Osteoblast (primary cell): Measurements from ENCODE around the gene B3GAT2. TPM values are rescaled to one million over a fixed set of nuclear protein-coding genes. Genes with fewer than 3 reads are reported as not detected.

Experiments
- DNase-seq: peaks from one replicate; pipeline ENCODE4 v3.0.0; 2011; ENCODE audit warnings: low spot score, mixed read lengths; ENCODE audit not compliant: insufficient read length; ENCODE audit errors: missing footprints
- H2AFZ ChIP-seq: 2 replicates; pipeline ENCODE4 v1.6.0; 2011; ENCODE audit warnings: mild to moderate bottlenecking, low read length
- H3K27ac ChIP-seq: 2 replicates; pipeline ENCODE4 v1.5.1; 2011; ENCODE audit warnings: mild to moderate bottlenecking, low read depth, low read length, moderate library complexity
- H3K27me3 ChIP-seq: 2 replicates; pipeline ENCODE4 v1.6.0; 2012; ENCODE audit warnings: mild to moderate bottlenecking, control low read depth, inconsistent platforms, low read length, moderate library complexity; ENCODE audit not compliant: insufficient read depth
- H3K36me3 ChIP-seq: 2 replicates; pipeline ENCODE4 v1.5.1; 2011; ENCODE audit warnings: mild to moderate bottlenecking, low read length, control low read depth, moderate library complexity; ENCODE audit not compliant: insufficient read depth
- H3K4me1 ChIP-seq: 2 replicates; pipeline ENCODE4 v1.5.1; 2011; ENCODE audit warnings: mild to moderate bottlenecking, low read length, control low read depth, moderate library complexity; ENCODE audit not compliant: insufficient read depth
- H3K4me2 ChIP-seq: 2 replicates; pipeline ENCODE4 v1.6.0; 2011; ENCODE audit warnings: mild to moderate bottlenecking, low read length; ENCODE audit not compliant: insufficient read depth
- H3K4me3 ChIP-seq: fragments of 200-600 bp; sonication (generic); 3 replicates; pipeline ENCODE4 v1.5.1; 2012; ENCODE audit warnings: mild to moderate bottlenecking, low read length, inconsistent platforms; ENCODE audit not compliant: insufficient read depth
- H3K79me2 ChIP-seq: 2 replicates; pipeline ENCODE4 v1.6.0; 2012; ENCODE audit warnings: mild to moderate bottlenecking, low read length, control low read depth, inconsistent platforms; ENCODE audit not compliant: insufficient read depth
- H3K9me3 ChIP-seq: 2 replicates; pipeline ENCODE4 v1.5.1; 2011; ENCODE audit warnings: low read depth, low read length, control low read depth
- H4K20me1 ChIP-seq: 2 replicates; pipeline ENCODE4 v1.6.0; 2012; ENCODE audit warnings: mild to moderate bottlenecking, low read length, control low read depth; ENCODE audit not compliant: insufficient read depth
- CTCF ChIP-seq: IDR thresholded peaks from 2 replicates; pipeline ENCODE4 v1.5.1; 2011; ENCODE audit warnings: mild to moderate bottlenecking, low read depth, low read length, moderate library complexity; ENCODE audit errors: extremely low read depth
- total RNA-seq: library from RNA; depleted of rRNA; stranded (reverse); fragments of >200 nt; gene quantifications from 2 replicates; pipeline ENCODE4 v1.2.3, GENCODE V29; 2012

The B3GAT2 gene
- total RNA-seq, 1 donor: under 0.01 TPM

- H2AFZ ChIP-seq: no peak overlapping the region
- no peaks in the 10 kb centered on the region for H3K36me3 ChIP-seq
- no peak overlapping the region for H3K4me2 ChIP-seq
- no peaks in the 10 kb centered on the region for H3K79me2 ChIP-seq
- DNase-seq: no peak
- no peak overlapping the region for H3K4me3 ChIP-seq
- no peaks in the 10 kb centered on the region for H4K20me1 ChIP-seq
- H3K9me3 ChIP-seq: no peaks in the 10 kb centered on the region
- H3K27ac ChIP-seq: no peak overlapping the region
- H3K4me1 ChIP-seq: no peaks in the 10 kb centered on the region
- no peak for TF ChIP-seq CTCF
- H3K27me3 ChIP-seq: no peaks in the 10 kb centered on the region
Observed at GRCh38 chr6:70995411-70995810, 38.6 kb upstream of the B3GAT2 start.

- Histone ChIP-seq H3K4me1 (no peaks in the 10 kb centered on the region), H3K27ac (no peak overlapping the region), H3K79me2 (no peaks in the 10 kb centered on the region), H3K27me3 (no peaks in the 10 kb centered on the region), H3K4me2 (no peak overlapping the region), H3K36me3 (no peaks in the 10 kb centered on the region), H2AFZ (no peak overlapping the region), H3K9me3 (no peaks in the 10 kb centered on the region), H3K4me3 (no peak overlapping the region), H4K20me1 (no peaks in the 10 kb centered on the region)
- TF ChIP-seq CTCF: no peak
- peak; percentile 27 for DNase-seq
Observed at GRCh38 chr6:70991253-70991652, 34.4 kb upstream of the B3GAT2 start.

GRCh38 chr6:70985156-70985555 is 28.3 kb upstream of the B3GAT2 start:
- no peak for DNase-seq
- no peaks in the 10 kb centered on the region for H3K79me2 ChIP-seq
- H4K20me1 ChIP-seq: no peaks in the 10 kb centered on the region
- H3K4me2 ChIP-seq: no peak overlapping the region
- H3K27me3 ChIP-seq: no peaks in the 10 kb centered on the region
- no peaks in the 10 kb centered on the region for H3K9me3 ChIP-seq
- H2AFZ ChIP-seq: no peak overlapping the region
- H3K27ac ChIP-seq: no peak overlapping the region
- no peaks in the 10 kb centered on the region for H3K36me3 ChIP-seq
- no peaks in the 10 kb centered on the region for H3K4me1 ChIP-seq
- no peak overlapping the region for H3K4me3 ChIP-seq
- TF ChIP-seq CTCF: no peak

- H3K27me3 ChIP-seq: no peaks in the 10 kb centered on the region
- no peaks in the 10 kb centered on the region for H3K79me2 ChIP-seq
- no peak overlapping the region for H3K27ac ChIP-seq
- TF ChIP-seq CTCF: no peak
- no peak overlapping the region for H3K4me3 ChIP-seq
- DNase-seq: no peak
- no peaks in the 10 kb centered on the region for H4K20me1 ChIP-seq
- H3K9me3 ChIP-seq: no peaks in the 10 kb centered on the region
- no peaks in the 10 kb centered on the region for H3K4me1 ChIP-seq
- H2AFZ ChIP-seq: no peak overlapping the region
- no peak overlapping the region for H3K4me2 ChIP-seq
- H3K36me3 ChIP-seq: no peaks in the 10 kb centered on the region
Observed at GRCh38 chr6:70982747-70983146, 25.9 kb upstream of the B3GAT2 start.
